ENCODE results near the gene TRABD2B.

Gene TRABD2B

DNA sequence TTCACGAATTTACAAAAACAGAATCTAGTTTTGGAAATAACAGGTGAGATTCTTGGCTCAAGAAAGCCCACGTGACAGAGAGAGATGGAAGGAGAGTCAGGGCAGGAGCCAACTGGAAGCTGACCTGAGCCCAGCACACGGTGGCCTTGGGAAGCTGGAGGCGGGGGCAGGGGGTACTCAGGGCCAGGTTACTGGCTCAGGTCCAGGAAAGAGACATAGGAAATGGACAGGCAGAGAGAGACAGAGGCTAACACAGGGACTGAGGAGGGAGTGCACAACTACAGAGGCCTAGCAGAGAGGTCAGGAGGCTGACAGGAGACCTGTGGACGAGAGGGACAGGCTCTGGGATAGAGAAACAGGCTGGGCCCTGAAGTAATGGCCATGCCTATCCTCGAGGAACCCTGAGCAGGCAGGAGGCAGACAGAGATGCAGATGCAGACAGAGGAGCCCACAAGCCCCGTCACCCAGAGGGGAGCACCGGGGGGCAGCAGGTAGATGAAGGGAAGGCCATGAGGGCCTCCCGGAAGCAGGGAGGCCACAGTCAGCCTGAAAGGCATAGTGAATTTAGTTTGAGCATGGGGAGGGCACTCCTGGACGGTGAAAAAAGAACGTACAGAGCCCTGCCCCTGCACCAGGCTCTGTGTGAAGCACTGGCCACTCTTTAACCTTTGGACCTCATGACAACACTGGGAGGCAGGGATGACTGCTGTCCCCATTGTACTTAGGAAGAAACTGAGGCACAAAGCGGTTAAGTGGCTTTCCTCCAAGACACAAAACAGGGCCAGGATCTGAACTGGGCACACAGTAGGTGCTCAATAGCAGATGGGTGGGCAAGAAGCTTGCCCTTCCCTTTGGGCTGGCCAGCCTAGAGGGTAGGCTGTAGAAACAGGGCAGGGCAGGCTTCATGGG is 230.1 kb downstream of the TRABD2B start:
- no peak for FAIRE-seq

DNA sequence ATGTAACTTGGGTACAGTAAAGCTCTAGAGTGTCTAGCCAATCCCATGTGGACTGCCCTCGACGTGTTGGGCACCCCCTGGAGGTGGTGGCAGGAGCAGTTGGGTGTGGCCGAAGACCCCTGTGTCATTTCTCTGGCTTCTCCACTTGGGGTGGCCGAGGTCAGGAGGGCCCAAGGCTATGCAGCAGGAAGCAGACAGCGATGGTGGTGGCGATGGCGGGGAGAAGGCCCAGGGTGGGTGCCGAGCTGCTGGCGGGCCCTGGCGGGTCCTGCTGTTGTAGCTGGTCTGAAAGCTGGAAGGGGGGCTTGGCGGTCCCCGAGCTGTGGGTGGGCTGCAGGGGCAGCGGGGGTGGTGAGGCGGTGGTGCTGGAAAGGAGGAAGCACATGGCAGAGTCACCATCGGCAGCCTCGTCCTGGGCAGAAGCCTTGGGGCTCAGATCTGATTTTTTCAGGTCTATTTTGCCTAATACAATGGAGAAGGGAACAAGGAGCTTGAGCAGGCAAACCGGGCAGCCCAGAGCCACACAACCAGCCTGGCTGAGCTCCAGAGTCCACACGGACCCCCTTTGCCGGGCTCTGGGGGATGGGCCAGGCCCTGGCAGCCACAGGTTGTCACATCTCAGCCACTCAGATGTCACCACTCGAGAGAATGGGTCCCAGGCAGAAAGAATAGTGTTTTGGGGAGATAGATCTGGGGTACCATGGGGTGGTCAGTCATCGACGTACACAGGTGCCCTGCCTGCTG is 231.3 kb downstream of the TRABD2B start:
- FAIRE-seq: no peak

DNA sequence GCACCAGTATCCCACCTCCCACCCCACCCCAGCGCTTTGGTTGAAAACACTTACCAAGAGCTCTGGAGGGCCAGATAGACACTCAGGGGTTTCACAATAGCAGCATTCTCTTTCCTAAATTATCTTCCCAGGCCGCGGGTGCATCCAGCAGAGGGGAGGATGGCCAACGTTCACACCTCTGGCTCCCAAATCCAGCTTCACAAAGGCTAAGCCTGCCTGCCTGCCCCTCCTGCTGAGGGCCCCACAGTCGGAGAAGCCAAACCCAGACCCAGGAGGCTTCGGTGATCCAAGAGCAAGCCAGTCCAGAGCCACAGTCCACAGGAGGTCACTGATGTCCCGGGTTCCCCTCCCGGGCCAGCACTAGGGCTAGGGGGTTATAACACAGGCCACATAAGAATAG is 231.9 kb downstream of the TRABD2B start:
- FAIRE-seq: no peak

DNA sequence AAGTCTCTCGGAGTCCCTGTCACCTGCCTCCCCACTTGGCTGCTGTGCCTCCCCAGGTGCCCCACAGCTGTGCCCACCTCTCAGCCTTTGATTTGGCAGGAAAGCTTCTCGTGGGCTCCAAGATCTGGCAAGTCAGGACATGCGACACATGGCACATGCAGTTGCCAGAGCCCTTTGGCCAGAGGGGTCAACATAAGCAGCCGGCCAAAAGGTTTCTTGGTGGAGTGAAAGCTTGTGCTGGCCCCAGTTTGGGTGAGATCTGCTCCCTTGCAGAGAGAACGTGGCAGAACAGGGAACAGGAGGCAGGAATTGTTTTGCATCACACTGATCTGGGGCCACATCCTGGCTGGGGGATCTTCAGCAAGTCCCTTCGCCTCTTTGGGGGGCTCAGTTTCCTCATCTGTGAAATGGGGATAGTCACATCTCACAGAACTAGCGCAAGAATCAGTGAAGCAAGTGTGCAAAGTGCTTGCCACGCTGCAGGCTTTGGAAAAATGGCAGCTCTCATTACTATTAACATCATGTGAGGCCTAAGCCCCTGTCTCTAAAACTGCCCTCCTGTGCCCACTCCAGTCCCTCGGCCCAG is 232.6 kb downstream of the TRABD2B start:
- no peak for FAIRE-seq

DNA sequence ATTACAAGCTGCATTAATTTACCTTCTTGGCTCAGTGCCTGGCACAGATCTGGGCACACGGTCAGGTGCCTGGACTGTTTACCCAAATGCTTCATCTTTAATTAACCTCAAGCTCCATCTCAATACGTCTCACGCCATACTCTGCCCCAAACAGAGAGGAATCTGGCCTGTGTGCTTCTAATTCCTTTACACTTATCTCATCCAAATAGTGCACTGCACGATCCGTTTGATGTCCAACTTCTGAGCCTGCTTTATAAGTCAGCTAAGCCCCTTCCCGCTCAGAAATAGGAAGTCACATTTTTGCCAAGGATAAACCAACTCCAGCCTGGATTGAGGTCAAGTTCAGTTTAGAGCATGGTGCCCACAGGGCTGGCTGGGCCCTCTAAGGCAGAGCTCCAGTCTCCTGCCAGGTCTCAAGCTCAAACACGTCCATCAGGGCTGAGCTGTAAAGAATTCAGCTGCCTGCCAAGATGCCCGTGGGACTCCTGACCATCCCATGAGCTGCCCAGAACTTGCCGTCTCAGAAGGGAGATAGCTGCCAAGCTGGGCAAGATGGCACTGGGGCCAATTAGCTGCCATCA is 233.5 kb downstream of the TRABD2B start:
- FAIRE-seq: no peak

DNA sequence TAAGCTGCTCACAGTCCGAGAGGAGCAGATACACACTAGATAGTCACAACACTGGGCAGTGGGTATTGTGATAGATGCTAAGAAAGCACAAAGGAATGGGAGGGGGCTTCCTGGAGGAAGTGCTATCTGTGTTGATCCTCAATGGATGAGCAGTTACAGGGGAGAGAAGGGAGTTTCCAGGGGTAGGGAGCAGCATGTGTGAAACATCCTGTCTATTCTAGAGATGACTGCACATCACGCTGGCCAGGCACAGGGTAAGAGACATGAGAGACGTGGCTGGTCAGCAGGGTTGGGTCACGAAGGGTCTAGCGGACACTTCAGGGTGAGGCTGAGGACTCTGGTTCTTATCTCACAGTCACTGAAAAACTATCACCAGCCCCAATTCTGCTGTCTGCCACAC is 235.2 kb downstream of the TRABD2B start:
- no peak for FAIRE-seq

DNA sequence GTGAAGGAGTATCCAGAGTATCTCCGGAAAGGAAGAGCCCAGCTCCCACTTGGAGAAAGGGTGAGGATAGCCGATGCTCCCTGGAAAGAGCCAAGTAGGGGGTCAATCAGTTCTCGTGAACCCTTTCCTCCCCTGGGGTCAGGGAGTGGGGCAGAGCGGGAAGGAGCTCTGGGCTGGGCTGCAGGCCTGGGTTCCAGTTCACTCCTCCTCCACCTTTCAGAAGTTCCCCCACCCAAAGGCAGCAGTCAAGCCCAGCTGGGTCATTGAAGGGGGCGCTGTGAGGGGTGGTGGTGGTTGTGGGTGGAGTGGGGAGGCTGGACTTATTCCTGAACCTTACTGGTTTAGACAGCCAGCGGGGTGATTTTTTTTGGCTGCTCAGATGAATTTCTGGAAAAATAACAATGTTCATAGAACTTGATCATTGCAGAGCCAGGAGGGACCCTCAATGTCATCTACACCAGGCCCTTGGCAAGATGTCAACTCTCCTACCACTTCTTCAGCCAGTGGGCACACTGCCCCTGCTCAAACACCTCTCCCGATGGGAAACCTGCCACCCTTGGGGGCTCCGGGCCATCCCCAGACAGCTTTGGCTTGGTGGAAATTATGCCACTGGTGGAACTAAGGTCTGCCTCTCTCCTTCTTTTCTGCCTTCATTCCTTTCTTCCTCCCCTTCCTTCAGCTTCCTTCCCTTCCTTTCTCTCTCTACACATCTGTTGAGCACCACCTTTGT is 235.8 kb downstream of the TRABD2B start:
- no peak for FAIRE-seq

DNA sequence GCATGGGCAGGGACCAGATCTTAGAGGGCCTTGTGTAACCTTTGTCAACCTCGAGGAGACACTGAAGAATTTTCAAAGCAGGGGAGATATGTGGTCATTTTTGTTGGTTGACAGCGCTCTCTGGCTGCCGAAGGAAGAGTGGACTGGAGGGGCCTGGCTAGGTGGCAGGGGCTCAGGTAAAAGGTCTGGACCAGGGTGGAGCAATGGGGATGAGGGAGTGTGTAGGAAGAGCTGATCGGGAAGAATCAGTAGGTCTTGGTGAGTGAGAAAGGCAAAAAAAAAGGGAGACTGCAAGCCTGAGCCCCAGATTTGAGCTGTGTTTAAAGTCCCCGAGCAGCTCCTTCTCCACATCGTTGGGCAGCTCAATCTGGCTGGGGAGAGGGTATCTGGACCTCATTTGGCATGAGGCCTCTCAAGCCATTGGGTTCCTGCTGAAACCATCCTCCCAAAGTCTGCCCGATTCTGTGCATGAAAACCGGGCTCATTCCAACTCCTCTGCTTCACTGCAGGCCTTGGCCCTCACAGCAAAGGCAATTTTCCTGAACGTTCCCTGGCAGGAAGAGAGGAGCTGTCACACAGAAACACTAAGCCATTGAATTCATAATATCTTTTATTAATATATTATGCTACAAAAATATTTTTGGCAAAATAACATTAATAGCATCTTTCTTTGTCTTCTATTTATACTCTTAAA is 237.1 kb downstream of the TRABD2B start:
- no peak for FAIRE-seq

DNA sequence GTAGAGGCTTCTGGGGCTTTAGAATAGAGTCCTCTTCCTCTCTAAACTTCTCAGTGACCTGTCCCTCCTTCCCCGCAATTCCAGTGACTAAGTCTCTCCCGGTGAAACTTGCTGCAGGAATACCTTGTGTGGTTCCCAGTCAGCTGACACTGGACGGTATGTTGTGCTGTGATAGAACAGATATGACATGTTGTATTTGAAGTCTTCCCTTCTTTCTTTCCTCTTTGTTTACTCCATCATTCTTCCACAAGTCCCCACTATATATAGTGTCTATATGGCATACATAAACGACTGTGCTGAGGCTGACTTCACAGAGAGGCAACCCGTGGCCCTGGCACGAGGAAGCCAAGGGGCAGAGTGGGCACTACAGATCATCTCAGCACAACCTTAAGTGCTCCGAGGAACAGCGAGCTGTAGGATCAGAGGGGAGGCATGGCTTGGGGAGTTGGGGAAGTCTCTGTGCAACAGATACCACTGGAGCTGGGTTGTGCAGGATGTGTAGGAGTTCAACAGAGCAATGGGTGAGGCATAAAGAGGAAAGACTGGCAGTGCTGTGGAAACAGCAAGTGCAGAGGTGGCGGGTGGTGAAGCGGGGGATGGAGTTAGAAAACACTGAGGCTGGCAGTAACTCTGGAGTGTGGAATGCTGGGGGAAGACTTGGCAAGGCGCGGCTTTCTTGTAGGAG is 237.8 kb downstream of the TRABD2B start:
- no peak for FAIRE-seq

DNA sequence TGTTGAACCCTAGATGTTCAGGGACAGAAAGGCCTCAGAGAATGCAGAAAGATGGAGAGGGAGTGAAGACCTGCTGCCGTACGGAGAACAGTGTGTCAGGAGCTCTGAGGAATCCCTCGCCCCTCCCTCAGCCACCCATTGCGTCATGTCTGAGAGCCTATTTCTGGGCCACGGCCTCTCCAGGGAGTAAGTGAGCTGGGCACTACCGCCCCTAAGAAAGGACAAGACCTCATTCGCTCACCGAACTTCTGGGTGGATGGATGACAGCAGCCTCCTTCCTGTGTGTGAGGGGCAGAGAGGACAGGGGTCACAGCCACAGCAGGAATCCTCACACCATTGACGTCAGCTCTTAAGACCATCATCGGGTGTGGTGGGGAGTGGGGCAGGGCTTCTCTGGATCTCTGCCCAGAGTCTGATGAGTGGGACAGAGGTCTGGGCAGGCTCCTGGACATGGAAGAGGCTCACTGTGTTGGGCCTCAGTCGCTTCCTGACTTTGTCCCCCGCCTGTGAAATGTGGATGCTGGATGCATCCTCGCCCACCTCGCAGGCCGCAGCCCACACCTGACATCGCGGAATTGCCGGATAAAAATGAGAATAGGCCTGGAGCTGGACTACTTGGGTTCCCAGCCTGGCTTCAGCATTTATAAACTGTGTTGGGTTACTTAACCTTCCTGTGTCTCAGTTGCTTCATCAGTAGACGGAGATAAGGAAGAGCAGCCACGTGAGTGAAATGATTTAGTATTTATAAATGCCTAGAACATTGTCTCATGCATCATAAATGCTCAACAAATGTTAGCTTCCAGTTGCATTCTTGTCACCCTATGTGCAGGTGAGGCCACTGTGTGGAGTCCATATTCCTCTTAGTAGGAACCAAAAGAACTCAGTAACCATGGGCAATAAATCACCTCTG is 238.6 kb downstream of the TRABD2B start:
- FAIRE-seq: no peak

DNA sequence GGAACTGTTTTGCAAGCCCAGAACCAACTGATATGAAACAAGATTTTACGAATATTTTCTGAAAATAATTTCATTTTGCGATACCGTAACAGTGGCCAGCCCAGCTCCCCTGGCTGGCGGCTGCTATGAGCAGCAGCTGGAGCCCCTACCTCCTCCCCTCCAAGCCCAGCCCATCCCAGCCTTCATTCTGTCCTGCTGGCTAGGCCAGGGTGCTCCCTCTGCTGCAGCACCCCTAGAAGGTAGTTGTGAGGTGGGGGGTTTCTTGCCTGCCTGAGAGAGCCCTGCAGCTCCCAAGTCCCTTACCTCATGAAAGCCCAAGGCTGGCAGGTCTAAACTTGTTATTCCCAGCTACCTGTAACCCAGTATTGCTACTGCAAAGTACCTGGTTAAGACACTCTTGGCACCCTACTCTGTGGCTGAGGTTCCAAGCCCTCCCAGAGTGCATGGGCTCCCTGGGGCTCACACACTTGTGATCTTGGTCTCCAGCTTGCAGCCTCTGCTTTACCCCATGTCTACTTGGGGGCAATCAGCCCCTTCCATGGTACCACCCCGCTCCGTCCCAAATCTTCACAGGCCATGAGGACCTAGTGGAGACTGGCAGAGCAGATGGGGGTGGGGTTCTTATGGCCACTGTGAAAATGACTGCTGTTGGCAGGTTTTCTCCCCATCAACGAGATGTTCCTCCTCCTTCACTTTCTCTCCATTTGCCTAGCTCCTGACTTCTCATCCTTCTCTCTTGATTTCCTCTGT is 239.8 kb downstream of the TRABD2B start:
- FAIRE-seq: no peak

DNA sequence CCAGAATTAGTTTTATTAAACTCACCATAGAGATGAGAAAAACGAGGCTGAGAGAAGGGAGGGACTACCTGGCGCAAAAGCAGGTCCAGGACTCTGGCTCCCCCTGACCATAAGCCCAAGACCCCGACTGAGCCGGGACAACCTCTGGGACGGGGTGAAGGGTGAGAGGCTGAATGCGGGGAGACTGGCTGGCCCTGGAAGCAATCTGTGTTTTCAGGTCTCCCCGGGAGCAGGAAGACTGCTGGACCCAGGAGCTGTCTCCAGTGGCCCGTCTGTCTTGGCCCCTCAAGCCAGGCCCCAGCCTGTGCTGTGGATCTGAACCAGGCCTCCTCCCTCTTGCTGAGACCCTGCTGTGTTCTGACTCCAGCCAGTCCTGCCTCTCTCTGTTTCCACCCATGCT is 240.8 kb downstream of the TRABD2B start:
- FAIRE-seq: no peak

DNA sequence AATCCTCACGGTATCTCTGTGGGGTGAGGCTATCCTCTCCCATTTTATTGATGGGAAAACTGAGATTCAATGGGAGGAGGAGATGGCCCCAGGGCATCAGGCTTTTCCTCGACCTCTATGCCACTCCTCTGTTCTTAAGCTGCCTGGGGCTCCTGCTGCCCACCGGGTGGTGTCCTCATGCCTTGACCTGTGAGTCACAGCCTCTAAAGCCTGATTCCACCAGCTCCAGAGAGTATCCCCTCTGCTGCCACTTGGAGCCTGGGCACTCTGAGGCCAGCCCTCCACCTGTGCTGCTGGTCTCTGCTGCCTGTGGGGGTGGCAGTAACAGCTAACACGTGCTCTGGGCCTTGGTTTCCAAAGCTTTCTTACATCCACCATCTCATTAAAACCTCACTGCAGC is 241.2 kb downstream of the TRABD2B start:
- FAIRE-seq: no peak

DNA sequence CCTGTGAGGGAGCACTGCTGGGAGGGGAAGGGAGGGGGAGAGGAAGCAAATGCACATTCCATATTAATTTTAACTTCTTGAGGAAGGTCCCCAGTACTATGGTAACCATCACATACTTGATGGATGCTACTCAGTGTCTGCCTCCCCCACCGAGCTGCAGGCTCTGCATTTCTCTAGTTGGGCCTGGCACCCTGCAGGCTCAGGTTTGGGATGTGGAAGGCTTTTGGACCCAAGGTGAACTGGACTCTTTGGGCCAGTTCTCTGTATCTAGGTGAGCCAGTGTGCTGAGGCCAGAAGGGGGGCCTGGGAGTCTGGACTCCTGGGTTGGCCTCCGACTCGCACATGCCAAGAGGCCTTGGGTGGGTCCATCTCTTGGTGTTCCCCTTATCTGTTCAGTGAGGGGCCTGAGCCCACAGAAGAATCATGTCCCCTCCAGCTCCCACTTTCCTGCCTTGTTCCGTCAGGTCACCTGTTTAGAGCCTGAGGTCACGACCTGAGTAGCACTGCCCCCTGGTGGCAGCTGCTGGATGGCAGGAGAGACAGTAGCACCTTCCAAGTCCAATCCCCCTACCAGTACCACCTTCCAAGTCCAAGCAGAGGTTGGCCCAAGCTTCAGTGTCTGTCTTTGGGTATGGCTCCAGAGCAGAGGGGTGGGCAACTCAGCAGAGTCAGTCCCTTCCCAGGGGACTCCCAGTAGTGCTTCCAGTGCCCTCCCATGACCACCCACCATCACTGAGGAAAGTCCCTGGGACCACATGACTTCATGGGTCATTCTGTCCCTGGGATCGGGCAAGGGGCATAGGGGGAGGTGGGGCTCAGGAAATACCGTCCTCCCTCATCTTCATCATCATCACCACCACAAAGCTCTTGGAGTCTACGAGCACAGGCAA is 241.8 kb downstream of the TRABD2B start:
- no peak for FAIRE-seq

DNA sequence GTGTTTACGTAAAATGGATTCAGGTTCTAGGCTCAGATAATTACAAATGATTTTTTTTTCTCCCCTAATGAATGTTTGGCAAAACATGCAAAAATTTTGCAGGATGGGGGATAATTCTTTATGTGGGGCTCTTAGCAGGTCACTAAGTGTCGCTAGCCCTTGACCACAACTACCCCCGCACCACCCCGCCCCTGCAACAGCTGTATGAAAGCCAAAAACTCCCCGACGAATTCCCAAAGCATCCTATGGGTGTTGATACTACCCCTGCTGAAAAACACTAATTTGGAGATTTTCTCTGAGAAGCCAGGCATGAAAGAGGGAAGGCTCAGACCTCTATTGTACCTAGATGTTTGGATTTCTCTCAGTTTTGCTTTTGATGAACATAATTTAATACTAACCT is 243.0 kb downstream of the TRABD2B start:
- no peak for FAIRE-seq

DNA sequence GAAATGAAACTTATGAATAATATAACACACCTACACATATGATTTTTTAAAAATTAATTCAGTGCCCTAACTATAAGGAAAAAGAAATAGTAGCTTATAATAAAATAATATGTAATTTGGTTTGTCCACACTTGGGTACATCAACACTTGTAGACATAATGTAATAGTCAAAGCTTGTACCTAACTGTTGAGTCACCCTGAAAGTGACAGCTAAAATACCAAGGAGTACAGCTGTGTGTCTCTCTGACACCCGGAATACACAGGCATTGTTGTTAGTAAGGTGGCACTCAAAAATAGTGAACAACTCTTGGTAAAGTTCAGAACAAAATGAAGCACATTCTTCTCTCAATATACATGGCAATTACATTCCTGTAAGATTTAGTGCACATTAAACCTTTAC is 243.4 kb downstream of the TRABD2B start:
- no peak for FAIRE-seq

DNA sequence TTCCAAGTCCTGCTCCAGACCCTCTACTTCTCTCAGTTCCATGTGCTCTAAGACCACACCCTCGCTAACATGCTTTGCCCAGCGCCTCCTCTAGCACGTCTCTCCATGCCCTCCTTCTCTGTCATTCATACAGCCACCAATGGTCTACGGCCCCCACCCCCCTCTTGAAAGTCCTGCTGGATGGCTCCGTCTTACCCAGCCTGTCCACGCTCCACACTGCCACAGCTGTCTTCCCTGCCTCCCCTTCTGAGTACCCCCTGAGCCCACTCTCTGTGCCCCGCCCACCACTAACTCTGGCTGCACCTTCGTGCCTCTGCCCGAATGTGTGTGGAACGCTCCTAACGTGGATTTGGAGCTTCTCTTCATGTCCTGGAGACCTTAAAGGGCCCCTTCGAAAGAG is 244.6 kb downstream of the TRABD2B start:
- FAIRE-seq: no peak

DNA sequence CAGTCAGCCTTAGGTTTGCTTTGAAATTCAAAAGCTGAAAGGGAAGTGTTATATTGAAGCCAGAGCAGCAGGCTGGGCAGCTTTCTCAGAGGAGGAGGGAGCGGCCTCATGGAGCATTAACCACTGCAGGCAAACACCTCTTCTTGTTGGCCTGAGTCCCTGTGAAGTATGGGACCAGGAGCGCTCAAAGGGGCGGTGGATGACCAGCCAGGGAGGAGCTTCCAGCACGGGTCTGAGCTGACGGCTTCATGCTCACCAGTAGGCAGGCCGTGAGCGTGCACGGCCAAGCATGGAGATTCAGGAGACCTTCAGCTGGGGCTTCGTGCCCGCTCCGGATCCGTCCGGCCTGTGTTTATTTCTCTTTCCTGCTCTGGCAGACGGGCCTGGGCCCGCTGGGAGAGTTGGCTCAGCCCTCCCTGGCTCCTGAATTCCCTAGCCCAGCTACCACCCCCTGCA is 245.2 kb downstream of the TRABD2B start:
- FAIRE-seq: no peak

Measured in TTC549 (cell line).